Measurements from ENCODE around the gene PECR. TPM values are rescaled to one million over a fixed set of nuclear protein-coding genes. Genes with fewer than 3 reads are reported as not detected.

PECR gene
- total and polyA plus RNA-seq, 2 of the 13 experiments (the other 11 are each of a cell fraction or from before 2014, with no cell fraction given) = 151 to 153 TPM

DNA sequence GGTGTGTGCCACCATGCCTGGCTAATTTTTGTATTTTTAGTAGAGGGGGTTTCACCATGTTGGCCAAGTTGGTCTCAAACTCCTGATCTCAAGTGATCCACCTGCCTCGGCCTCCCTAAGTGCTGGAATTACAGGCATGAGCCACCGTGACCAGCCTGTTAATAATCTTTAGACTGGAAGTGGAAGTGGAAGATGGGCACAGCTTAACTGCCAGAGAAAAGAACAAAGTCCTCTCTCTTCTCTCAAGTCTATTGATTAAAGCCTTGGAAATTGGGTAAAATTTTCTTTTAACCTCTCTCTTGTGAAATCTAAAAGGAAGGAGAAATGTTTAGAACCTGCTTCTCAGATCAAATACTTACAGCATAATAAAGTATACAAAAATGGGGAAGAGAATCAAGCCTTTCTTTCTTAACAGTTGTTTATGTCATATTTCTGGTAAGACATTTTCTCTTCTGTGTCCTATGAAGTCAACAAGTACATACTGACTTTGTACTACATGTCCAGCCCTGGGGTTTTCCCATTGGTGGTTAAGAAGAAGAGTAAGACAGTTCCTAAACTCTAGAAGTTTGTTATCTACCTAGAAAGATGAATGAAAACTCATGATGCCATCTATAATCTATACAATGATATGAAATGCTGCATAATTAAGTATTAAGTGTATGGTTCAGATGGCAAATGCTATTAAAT is 4.7 kb upstream of the PECR start:
- Histone ChIP-seq H2AFZ (ENCODE audit: low read length) (no peak overlapping the region), H3K9me3 (ENCODE audit: low read length) (no peaks in the 10 kb centered on the region), H3K9ac (ENCODE audit: insufficient read depth, low read depth, low read length) (no peak overlapping the region), H3K27ac (ENCODE audit: extremely low read length, insufficient read depth, low read length) (peak overlapping the region; percentile 14), H3K27me3 (ENCODE audit: control insufficient read depth in 1 of 2, insufficient read depth in 2 of 2, low read length in 2 of 2) (no peaks in the 10 kb centered on the region; a peak in 2 of 5 replicates), H3K4me2 (ENCODE audit: low read depth, low read length) (0 out of 2 replicates have a peak overlapping the region, but pooled peaks have one; percentile 1), H3K4me1 (ENCODE audit: insufficient read depth, low read length) (peaks cover 49% of the 10 kb centered on the region), H3K4me3 (replicated peaks in 1 of 3; ENCODE audit: insufficient read depth in 1 of 3, low read depth in 2 of 3, low read length in 3 of 3) (no peak overlapping the region), H3K79me2 (ENCODE audit: insufficient read depth, low read length) (peaks cover 15% of the 10 kb centered on the region), H3K36me3 (replicated peaks in 1 of 2; ENCODE audit: control insufficient read depth in 1 of 2, insufficient read depth in 2 of 2, low read length in 2 of 2) (no peaks in the 10 kb centered on the region; a peak in 1 of 5 replicates), H4K20me1 (ENCODE audit: insufficient read depth, low read length) (no peaks in the 10 kb centered on the region)
- in situ Hi-C loops (cut with HindIII; ENCODE audit: extremely low pct_ligation_motif_present, low pct_unique_long_range_greater_than_20kb) (no loop called here), intact Hi-C loops (cut with micrococcal nuclease; ENCODE audit: unreplicated experiment) (no loop called here)
- DNase-seq (ENCODE audit: low spot score) (no peak), FAIRE-seq (no peak), ATAC-seq (no peak)
- WGBS (ENCODE audit: low lambda C conversion rate) = 35% methylated on average over 2 of the region's 2 CpGs
- POLR2A ChIA-PET = interaction anchor here (1.9 kb wide), 2 partner anchors 21 to 23 kb away, joined by 8 to 12 read pairs; partner anchors contain the start of gene XRCC5
- CTCF ChIA-PET (ENCODE audit: low intra/inter-chr PET ratio, low total read pairs) = no interaction called here
- 0 out of 2 replicates have a peak, but pooled peaks have one; percentile 13 for TF ChIP-seq HNF4G (IDR thresholded peaks at IDR 0.05; ENCODE audit: borderline replicate concordance, low read depth, low read length)
- TF ChIP-seq HNF4G (CRISPR knock-in tag; IDR thresholded peaks at IDR 0.05; ENCODE audit: borderline replicate concordance, low read depth) = no peak
- TF ChIP-seq, protein P1, sequence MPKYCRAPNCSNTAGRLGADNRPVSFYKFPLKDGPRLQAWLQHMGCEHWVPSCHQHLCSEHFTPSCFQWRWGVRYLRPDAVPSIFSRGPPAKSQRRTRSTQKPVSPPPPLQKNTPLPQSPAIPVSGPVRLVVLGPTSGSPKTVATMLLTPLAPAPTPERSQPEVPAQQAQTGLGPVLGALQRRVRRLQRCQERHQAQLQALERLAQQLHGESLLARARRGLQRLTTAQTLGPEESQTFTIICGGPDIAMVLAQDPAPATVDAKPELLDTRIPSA (CRISPR knock-in tag; IDR thresholded peaks at IDR 0.05; ENCODE audit: borderline replicate concordance) = no peak
- TF ChIP-seq ARNTL (CRISPR knock-in tag; IDR thresholded peaks at IDR 0.05) = no peak
- TF ChIP-seq ZNF629 (CRISPR knock-in tag; conservative IDR thresholded peaks at IDR 0.05) = peak; percentile 23; the same call in 1 of the 2 replicates
- peak; percentile 53; the same call in 1 of the 2 replicates for TF ChIP-seq HNF4A (CRISPR knock-in tag; IDR thresholded peaks at IDR 0.05)
- no peak for TF ChIP-seq NONO (IDR thresholded peaks at IDR 0.05)
- 0 out of 2 replicates have a peak, but pooled peaks have one; percentile 7 for TF ChIP-seq NONO (CRISPR knock-in tag; conservative IDR thresholded peaks at IDR 0.05)
- no peak for TF ChIP-seq POLR2A (IDR thresholded peaks at IDR 0.05; ENCODE audit: insufficient read depth in 1 of 2, low read depth in 2 of 2, low read length in 2 of 2)
- TF ChIP-seq, protein P2, sequence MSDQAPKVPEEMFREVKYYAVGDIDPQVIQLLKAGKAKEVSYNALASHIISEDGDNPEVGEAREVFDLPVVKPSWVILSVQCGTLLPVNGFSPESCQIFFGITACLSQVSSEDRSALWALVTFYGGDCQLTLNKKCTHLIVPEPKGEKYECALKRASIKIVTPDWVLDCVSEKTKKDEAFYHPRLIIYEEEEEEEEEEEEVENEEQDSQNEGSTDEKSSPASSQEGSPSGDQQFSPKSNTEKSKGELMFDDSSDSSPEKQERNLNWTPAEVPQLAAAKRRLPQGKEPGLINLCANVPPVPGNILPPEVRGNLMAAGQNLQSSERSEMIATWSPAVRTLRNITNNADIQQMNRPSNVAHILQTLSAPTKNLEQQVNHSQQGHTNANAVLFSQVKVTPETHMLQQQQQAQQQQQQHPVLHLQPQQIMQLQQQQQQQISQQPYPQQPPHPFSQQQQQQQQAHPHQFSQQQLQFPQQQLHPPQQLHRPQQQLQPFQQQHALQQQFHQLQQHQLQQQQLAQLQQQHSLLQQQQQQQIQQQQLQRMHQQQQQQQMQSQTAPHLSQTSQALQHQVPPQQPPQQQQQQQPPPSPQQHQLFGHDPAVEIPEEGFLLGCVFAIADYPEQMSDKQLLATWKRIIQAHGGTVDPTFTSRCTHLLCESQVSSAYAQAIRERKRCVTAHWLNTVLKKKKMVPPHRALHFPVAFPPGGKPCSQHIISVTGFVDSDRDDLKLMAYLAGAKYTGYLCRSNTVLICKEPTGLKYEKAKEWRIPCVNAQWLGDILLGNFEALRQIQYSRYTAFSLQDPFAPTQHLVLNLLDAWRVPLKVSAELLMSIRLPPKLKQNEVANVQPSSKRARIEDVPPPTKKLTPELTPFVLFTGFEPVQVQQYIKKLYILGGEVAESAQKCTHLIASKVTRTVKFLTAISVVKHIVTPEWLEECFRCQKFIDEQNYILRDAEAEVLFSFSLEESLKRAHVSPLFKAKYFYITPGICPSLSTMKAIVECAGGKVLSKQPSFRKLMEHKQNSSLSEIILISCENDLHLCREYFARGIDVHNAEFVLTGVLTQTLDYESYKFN (CRISPR knock-in tag; conservative IDR thresholded peaks at IDR 0.05) = peak; percentile 54; the same call in 1 of the 2 replicates
- 0 out of 4 replicates have a peak, but pooled peaks of 1 of the 2 experiments have one; percentile 10 for TF ChIP-seq EP300 (IDR thresholded peaks at IDR 0.05; ENCODE audit: low read depth in 2 of 2, low read length in 2 of 2)
- TF ChIP-seq EP300 (CRISPR knock-in tag; IDR thresholded peaks at IDR 0.05; ENCODE audit: borderline replicate concordance) = no peak
- no peak for TF ChIP-seq ZSCAN12 (CRISPR knock-in tag; IDR thresholded peaks at IDR 0.05)
- peak; percentile 56 for TF ChIP-seq GATAD2A (CRISPR knock-in tag; IDR thresholded peaks at IDR 0.05)
- BruUV-seq (replicated peaks) = no TSS peak
